GM19397 (cell line): ENCODE data around the gene SYT1.
A peak's percentile ranks its signal among the peaks of the same experiment; 100 is the strongest.
"Not testable (repeated sequence)": the region's sequence is repeated elsewhere in the genome, so short reads cannot be mapped to it uniquely, and the experiment has no call there.

ENCODE experiments used
- ATAC-seq: cut with Tn5 transposase; IDR thresholded peaks from one replicate; pipeline ENCODE4 v1.9.1; 2021; ENCODE audit warnings: mild to moderate bottlenecking, moderate library complexity; ENCODE audit not compliant: unreplicated experiment

The SYT1 gene

DNA sequence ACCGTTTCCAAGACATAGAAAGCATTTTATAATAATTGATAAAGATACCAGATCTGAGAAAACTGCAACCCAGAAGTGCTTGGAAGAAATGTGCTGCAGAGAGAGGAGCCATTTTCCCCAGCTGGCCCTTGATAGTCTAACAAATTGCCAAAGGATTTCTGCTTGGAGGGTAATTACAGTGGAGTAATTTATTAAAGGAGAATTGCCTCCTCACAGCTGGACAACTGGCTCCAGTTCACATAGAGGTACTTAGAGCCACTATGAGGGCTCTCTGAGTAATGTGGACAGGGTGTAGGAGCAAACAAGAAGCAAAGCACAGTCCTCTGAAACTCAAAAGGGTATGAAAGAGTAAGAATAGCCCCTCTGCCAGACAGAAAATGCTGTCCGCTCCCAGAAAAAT lies 335.6 kb downstream of the SYT1 start:
- ATAC-seq = no peak

DNA sequence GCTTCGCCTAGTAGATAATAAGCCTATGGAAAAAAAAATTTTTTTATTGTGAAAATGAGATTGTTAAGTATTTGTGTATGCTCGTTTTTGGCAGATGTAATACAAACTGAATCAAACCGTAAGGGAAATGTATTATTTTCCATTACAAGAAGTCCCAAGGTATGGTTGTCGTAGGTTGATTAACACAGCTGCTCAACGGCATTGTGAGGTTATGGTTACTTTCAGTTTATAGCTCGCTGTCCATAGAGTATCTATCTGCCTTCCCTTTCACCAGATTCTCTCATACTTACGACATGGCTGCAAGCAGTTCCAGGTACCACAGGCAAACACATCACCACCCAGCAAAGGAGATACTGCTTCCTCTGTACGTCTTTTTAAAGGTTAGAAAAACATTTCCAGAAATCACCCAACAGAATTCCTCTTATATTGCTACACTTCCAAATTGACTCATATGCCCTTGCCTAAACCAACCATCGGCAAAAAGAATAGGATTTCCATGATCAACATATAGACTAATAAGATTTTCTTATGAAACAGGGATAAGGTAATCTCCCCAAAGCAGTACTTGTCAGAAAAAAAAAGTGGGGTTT lies 338.6 kb downstream of the SYT1 start:
- no peak for ATAC-seq

DNA sequence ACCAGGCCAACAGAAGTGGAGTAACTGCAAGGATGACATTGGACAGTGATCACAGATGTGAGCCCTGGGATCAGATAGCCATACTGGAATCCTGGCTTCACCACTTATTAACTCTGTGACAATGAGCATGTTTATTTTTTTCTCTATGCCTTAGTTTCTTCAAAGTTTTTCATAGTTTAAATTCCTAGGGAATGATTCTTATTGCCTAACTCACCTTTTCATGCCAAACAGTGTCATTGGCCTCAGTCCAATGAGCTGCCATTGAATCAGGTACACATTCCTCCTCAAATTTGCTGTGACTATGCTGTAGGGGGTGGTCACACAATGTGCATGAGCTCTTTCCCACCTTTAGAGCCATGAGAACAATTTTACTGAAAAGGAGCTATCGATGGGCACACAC lies 342.3 kb downstream of the SYT1 start:
- ATAC-seq = no peak

GRCh38 chr12:79210403-79210802 lies 345.8 kb downstream of the SYT1 start:
- not testable (repeated sequence) for ATAC-seq

GRCh38 chr12:79217306-79217705 lies 352.7 kb downstream of the SYT1 start:
- no peak for ATAC-seq

GRCh38 chr12:79223210-79223609 lies 358.6 kb downstream of the SYT1 start:
- no peak for ATAC-seq

DNA sequence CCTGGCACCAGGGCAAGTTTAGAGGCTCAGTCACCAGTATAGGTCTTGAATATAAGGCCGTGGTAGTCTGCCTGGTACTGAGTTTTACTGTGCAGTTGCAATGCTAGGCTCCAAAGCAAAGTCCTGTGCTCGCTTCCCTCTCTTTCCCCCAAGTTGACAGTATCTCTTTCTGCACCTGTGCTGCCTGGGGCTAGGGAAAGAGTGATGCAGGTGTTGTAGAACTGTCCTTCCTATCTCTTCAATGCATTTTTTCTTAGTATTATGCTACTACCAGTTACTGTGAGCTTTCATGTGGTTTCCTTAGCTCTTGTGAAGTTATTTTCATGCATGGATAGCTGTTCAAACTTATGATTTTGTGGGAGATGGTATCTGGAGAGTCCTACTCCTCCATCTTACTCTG lies 359.2 kb downstream of the SYT1 start:
- ATAC-seq = no peak

DNA sequence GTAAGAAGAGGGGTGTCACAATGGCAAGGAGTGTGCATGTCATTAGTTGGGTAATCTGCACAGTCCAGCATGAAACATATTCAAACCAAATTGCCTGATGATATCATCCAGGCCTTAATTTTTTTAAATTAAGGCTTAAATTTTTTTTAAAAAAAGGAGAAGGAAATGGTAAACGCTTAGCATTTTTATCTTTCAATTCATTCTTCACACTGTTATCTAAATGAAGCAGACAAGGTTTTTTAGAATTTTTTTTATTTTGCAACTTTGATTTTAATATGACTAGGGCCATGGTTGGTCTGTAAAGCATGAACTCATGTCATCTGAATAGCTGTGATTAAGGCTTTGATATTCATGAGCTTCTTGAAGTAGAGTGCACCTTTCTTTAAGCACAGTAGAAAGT lies 362.5 kb downstream of the SYT1 start:
- no peak for ATAC-seq

DNA sequence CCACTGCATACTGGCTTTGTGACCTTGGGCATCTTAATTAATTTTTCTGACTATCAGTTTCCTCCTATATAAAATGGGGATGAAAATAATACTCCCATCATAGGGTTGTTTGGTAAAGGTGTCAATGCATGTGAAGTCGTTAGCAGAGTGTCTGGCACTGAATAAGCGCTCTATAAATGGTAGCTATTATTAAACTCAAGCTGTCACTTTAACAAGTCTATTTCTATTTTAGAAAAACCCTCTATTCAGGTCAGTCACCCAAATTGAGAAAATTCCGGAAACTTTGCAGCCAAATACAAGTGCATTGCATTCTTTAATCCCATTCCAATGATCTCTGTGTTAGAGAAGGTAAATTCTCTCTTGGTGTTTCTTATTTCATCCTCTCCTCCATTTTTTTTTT lies 363.1 kb downstream of the SYT1 start:
- ATAC-seq = no peak

DNA sequence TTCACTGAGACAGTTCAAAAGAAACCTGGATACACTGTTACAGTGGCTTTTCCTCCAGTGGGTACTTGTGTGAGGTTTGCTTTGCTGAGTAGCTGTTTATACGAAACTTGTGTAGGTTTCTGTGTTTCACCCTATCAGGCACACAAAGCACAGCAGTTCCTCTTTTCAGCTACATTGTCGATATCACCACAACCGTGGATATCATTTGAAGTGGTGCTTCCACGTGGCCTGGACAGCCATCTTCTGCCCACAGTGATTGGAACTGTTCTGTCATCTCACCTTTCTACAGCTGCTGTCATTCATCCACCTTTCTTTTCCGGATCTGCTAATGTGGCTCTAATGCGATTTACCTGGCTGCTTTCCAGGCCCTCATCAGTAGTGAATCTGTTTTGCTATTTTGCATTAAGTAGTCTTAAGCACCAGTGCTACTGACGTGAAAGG lies 368.8 kb downstream of the SYT1 start:
- ATAC-seq = peak; percentile 71

DNA sequence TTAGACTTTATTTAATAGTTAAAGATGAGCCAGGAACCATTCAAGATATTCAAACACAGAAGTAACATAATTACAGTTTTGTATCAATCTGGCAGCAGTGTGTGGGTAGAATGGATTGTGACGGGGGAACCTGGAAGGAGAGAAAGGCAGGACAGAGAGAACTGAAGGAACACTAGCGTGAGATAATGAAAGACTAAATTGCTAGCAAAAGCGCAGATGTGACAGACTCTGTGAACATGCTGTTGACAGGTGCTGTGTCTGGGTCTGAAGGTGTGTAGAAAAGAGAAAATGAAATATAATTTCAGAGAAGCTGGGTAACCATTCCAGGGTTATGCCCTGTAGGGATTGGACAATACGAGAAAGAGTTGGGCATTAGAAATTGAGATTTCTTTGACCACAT lies 372.3 kb downstream of the SYT1 start:
- no peak for ATAC-seq

- ATAC-seq = no peak
These were observed 373.7 kb downstream of the SYT1 start for GRCh38 chr12:79238246-79238645.

DNA sequence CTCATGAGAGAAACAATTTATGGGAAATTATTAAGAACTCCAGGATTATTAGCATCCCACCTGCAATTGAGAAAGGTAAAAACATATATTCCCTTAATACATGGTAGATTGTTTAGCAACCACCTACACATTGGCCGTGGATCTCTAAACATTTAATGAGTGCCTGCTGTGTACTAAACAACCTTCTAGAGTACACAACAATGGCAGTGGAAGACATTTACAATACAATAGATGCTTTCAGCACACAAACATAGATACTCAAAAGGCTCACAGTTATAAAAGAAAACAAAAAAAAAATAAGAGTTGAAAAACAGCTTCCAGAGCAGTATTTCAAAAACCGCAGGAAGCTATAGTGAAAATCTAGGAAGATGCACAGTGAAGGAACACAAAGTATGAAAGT lies 382.9 kb downstream of the SYT1 start:
- ATAC-seq = no peak

DNA sequence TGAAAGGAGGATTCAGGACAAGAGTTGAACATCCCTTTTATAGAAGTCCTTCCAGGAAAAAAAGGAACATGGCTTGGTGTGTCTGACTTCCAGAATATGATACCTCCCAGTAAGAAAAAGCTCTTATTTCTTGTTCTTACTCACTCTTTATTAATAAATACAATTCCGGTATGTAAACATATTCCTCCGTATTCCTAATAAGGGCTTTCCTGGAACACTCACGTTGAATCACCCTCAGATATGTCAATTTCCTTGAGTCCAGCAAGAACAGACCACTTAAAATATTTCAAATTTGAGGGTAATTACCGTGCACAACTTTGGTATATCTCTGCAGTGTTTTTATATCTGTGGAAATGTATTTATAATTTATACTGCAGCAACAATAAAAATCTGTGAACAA lies 385.6 kb downstream of the SYT1 start:
- no peak for ATAC-seq

- ATAC-seq = no peak
These were observed 386.6 kb downstream of the SYT1 start for GRCh38 chr12:79250960-79251755.

- no peak for ATAC-seq
These were observed 387.9 kb downstream of the SYT1 start for GRCh38 chr12:79252358-79253075.

GRCh38 chr12:79255288-79255687 lies 390.7 kb downstream of the SYT1 start:
- no peak for ATAC-seq

- no peak for ATAC-seq
These were observed 396.3 kb downstream of the SYT1 start for GRCh38 chr12:79260923-79261322.

- ATAC-seq = no peak
These were observed 398.4 kb downstream of the SYT1 start for GRCh38 chr12:79262938-79263337.

DNA sequence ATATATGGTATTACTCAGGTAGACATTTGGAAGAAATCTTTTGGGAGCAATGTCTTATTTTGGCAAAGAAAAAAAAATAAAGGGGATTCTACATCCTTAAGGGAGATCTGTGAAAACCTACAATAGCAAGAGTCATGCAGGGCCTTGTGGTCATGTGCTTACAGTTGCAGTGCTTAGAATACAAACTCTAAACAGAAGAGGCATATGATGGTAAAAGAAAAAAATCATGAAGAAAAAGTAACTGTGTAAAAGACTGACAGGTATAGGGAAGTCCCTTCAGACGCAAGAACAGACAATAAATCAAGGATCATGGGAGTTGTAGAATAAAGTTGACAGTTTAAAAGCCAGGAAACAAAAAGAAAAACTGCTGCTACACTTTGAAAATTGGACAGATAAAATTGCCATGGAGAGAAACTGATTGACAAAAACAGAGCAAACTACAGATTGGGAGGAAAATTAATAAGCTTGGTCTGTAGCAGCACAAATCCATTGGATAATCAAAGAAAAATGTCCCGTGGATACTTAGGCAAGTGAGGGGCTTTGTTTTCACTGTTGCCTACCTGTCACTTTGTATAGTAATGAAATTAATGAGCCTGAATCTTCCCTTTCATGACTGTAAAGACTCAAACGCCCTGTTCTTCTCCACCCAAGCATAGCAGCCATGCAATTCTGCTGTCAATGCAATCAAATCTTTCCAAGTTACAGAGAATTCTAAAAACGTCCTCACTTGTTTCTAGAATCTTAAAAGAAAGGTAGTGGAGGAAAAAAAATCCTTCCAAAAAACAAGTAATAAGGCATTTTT lies 402.0 kb downstream of the SYT1 start:
- ATAC-seq = no peak

- ATAC-seq = no peak
These were observed 403.0 kb downstream of the SYT1 start for GRCh38 chr12:79267580-79267979.
